C4-2B (cell line): ENCODE data around the gene SLC12A9.

Source experiments
- H3K27ac ChIP-seq: fragments of 450-650 bp; 2 replicates; pipeline ENCODE4 v1.5.1; 2017
- ZFX ChIP-seq: fragments of 450-650 bp; IDR thresholded peaks from 2 replicates; pipeline ENCODE4 v1.6.1; 2017
- TF ChIP-seq, protein P1 (sequence below): fragments of 450-650 bp; conservative IDR thresholded peaks from 2 replicates; pipeline ENCODE4 v1.5.1; 2017; ENCODE audit warnings: mild to moderate bottlenecking

SLC12A9 gene

DNA sequence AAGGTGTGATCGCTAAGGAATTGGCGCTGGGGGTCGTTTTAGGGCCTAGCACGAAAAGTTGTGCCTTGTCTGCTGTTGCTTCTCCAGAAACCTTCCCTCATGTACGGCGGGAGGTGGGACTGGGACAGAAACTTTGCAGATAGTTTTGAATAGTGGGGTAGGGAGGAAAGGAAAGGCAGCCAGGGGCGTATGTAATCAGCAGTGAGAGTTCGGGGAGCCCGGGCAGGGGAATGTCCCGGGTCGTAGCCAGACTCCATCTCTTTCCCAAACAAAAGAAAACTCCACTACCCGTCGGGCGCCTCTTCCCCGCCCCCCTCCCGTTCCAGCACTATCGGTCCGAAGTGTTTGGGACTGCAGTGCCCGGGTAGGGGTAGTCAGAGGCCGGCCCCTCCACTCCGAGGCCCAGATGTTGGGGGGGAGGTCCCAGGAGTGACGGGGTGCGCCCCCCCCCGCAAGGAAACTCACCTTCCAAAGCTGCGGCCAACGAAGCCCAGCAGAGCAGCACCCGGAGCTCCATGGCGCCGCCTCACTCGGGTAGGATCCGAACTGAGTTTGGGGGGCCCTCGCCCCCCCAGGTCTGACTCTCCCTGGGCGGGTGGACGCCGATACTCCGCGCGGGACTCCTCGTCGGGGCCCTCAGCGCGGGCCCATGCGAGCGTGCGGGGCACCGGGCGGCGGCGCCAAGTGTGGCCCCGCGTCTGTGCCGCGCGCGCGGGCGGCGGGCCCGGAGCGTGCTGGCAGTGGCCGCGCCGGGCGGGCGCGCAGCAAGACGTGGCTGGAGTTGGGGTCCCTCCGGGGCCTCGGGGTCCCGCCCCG lies 25.8 kb upstream of the SLC12A9 start:
- TF ChIP-seq, protein P1, sequence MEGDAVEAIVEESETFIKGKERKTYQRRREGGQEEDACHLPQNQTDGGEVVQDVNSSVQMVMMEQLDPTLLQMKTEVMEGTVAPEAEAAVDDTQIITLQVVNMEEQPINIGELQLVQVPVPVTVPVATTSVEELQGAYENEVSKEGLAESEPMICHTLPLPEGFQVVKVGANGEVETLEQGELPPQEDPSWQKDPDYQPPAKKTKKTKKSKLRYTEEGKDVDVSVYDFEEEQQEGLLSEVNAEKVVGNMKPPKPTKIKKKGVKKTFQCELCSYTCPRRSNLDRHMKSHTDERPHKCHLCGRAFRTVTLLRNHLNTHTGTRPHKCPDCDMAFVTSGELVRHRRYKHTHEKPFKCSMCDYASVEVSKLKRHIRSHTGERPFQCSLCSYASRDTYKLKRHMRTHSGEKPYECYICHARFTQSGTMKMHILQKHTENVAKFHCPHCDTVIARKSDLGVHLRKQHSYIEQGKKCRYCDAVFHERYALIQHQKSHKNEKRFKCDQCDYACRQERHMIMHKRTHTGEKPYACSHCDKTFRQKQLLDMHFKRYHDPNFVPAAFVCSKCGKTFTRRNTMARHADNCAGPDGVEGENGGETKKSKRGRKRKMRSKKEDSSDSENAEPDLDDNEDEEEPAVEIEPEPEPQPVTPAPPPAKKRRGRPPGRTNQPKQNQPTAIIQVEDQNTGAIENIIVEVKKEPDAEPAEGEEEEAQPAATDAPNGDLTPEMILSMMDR: no peak
- peak; percentile 85; the same call in 1 of the 2 replicates for TF ChIP-seq ZFX
- peak overlapping the region; percentile 77 for H3K27ac ChIP-seq

DNA sequence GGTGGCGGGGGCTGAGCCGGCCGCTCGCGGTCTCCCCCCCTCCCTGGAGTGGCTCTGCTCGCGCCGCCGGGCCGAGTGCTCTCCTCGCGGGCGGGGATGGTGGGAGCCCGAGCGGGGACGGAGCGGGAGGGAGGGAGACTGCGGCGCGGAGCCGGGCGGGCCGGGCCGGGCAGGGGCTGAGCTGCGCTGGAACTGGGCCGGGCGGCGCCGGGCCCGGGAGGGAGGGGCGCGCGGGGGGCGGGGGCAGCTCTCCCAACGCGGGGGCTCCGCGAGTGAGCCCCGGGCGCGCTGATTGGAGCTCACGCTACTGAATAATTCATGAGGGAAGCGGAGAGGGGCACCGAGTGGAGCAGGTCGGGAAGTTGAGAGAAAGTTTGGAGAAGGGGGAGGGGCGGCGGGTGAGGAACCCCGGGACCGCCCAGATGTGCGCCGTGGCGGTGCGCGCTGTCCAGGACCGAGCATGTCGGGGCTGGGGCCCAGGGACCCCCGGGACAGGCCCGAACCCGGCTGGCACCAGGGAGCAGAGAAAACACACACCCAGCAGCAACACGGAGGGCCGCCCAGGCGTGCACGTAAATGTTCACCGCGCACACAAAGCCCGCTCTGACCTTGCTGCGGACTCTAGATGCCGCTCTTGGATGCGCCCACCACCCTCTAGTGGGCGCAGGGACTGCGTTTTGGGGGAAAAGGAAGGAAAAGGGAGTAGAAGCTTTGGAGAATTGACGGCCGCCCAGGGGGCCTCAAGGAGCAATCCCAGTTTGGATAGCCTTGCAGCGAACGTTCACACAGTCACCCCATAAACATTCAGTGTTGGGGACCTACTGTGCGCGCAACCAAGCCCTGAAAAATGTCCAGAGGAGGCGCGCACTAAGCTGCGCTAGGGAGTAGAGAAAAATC lies 24.9 kb upstream of the SLC12A9 start, which contains the start of gene EPHB4:
Gene EPHB4, minus strand, starts transcription at position 194 of the 897 bp plus-strand sequence. CDS start 493 bp downstream, outside the sequence.
- TF ChIP-seq, protein P1: no peak
- TF ChIP-seq ZFX: 0 out of 2 replicates have a peak, but pooled peaks have one; percentile 73
- H3K27ac ChIP-seq: peak within 1 kb of the TSS; percentile 77

DNA sequence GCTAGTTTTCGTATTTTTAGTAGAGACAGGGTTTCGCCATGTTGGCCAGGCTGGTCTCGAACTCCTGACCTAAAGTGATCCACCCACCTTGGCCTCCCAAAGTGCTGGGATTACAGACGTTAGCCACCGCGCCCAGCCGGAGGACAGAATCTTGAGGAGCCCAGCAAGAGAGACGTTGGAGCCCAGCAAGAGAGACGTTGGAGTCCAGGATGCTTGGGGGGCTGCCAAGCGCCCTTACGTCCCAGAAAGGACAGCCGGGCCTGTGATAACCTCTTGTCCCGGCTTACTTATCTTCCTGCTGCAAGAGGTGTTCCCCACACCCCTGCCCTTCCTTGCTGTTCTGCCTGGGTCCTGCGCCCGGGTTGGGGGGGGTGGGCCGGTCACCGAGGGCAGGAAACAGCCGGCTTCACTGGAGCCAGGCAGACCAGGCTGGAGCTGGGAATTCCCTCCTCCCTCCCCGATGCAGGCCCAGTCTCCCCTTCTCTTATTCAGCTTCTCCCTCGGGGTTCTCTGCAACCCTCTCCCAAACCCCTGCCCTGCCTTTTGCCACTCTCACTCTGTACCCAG lies 23.3 kb upstream of the SLC12A9 start:
- TF ChIP-seq, protein P1: no peak
- TF ChIP-seq ZFX: no peak
- H3K27ac ChIP-seq: no peak overlapping the region

DNA sequence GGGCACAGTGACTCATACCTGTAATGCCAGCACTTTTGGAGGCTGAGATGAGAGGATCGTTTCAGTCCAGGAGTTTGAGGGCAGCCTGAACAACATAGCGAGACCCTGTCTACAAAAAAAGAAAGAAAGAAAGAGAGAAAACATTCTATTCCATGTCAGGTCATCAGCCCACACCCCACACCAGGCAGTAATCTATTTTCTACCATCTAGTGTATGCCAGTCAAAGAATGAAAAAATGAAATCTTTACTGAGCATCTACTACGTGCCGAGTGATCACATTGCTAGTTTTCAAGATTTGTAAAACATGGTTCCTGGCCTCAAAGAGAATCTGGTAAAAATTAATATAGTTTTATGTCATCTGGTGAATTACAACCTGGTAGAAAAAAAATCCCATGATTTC lies 22.1 kb upstream of the SLC12A9 start:
- TF ChIP-seq, protein P1: no peak
- no peak for TF ChIP-seq ZFX

DNA sequence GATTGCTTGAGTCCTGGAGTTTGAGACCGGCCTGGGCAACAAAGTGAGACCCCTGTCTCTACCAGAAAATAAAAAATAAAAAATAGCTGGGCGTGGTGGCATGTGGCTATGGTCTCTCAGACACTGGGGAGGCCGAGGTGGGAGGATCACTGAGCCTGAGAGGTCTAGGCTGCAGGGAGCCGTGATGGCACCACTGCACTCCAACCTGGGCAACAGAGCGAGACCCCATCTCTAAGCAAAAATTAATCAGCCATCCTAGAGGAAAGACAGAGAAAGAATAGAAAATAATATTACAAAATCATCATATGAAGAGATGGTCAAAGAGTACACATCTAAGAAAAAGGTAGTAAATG lies 20.3 kb upstream of the SLC12A9 start:
- TF ChIP-seq, protein P1: no peak
- no peak for TF ChIP-seq ZFX
- H3K27ac ChIP-seq: no peak overlapping the region

More for the DNA sequence above, 22.1 kb upstream of the SLC12A9 start:
- no peak overlapping the region for H3K27ac ChIP-seq

DNA sequence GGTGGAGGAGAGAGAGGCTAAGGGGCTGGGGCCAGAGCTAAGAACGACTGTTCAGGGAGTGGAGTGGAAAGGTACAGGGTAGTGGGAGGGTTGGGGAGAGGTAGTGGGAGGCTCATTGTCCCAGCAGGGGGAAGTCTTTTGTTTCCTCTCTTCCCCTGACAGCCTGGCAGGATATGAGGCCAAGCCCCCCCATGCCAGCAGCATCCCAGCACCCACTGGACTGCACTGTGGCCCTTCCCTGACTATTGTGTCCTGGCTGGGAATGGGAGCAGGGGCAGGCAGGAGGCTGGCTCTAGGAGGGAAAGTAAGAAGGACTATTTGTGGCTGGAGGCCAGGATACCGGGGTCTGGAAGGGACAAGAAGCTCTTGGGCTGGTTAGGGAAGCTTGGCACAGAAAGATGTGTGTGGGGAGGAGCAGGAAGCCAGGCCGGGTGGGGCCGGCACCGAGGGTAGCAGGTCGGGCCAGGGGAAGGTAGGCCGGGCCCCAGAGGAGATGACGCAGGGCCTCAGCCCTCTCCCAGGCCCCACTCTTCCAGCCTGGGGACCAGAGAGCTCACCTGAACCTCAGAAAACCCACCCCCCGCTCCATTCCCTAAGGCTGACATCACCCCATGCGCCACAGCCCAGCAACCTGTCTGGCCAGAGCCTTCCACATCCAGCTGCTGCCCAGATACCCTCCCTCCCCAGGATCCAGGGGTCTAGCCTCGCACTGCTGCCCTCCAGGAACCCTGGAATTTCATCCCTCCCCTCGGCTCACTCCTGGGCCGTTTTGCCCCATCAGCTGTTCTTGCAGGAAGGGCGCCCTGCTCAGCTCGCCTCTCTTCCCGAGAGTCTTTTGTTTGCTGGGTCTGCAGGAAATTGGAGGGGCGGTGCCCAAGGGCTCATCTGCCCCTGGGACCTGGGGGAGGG lies 16.4 kb upstream of the SLC12A9 start:
- H3K27ac ChIP-seq: no peak overlapping the region
- TF ChIP-seq ZFX: no peak
- TF ChIP-seq, protein P1: no peak
